GM18526 (cell line): ENCODE measurements around the gene RSRC2.

ENCODE experiments used
- POLR2A ChIP-seq: IDR thresholded peaks from 3 replicates; pipeline ENCODE4 v1.6.1; 2011; ENCODE audit not compliant: insufficient read length; ENCODE audit errors: extremely low read depth

The RSRC2 gene, protein sequence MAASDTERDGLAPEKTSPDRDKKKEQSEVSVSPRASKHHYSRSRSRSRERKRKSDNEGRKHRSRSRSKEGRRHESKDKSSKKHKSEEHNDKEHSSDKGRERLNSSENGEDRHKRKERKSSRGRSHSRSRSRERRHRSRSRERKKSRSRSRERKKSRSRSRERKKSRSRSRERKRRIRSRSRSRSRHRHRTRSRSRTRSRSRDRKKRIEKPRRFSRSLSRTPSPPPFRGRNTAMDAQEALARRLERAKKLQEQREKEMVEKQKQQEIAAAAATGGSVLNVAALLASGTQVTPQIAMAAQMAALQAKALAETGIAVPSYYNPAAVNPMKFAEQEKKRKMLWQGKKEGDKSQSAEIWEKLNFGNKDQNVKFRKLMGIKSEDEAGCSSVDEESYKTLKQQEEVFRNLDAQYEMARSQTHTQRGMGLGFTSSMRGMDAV

DNA sequence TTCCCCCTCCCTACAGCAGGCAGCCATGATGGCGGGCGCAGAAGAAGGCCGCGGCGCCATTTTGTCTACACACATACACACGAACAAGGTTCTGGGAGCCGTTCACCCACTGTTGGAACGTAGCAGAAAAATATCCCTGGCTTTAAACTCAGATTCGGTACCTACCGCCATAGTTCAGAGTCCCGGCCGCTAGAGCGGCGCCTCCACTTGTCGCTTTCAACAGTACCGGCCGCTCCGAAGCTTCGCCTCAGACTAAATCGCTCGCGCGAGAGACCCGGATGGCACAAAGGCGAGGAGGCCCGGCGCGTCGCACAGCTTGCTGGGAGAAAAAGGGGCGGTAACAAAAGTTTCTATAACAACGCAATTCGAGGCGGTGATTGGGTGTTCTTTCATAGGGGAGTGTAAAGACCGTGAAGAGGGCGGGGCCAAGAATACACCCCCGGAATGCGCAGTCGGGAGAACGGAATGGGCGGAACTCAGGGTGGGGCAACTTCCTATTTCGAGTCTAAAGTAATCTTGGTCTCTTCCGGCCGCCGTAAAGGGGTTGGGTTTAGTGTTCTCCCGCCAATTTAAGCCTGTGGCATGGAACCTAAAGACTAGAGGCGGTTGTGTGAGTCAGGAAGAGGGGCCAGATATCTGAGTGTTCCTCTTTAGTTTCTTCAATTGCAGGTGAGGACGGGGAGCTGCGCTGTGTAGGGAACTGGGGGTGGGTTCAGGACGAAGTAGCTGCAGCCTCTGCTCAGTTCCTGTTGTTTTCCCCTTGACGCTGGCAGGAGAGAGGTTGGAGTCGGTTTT, at the start of gene RSRC2, which contains the start of gene KNTC1:
Gene RSRC2, minus strand, starts transcription at position 254 of the 795 bp plus-strand sequence. Its CDS starts 83 bp downstream, at position 171.
Gene KNTC1, plus strand, starts transcription at position 567 of the 795 bp plus-strand sequence. CDS start 2,815 bp downstream, outside the sequence.
- peak; percentile 97 for TF ChIP-seq POLR2A

DNA sequence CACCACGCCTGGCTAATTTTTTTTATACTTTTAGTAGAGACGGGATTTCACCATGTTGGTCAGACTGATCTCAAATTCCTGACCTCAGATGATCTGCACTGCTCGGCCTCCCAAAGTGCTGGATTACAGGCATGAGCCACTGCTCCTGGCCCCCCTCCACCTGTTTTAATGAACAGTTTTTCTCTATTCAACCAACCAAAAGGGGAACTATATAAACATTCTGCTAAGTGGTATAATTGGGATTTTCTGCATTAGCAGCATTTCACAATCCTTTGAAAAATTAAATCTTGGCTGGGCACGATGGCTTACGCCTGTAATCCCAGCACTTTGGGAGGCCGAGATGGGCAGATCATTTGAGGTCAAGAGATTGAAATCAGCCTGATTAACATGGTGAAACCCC, 45.1 kb upstream of the RSRC2 start:
- TF ChIP-seq POLR2A: no peak

DNA sequence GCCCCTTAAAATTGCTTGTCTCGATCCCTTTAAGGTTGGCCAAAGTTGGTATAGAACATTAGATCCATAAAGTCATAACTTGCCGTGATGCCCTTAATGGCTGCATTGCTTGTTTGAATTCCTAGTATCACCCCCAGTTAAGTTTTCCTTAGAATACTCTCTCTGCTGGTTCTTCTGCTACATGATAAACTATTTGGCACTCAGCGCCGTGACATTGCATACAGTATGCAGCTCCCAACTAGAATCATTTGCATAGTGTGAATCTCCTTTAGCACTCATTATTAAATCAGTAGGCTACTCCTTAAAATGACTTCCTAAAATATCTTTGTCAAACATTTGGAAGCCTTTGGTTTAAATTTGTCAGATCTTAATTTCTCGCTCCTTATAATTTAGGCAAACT, 42.6 kb upstream of the RSRC2 start:
- TF ChIP-seq POLR2A: no peak

DNA sequence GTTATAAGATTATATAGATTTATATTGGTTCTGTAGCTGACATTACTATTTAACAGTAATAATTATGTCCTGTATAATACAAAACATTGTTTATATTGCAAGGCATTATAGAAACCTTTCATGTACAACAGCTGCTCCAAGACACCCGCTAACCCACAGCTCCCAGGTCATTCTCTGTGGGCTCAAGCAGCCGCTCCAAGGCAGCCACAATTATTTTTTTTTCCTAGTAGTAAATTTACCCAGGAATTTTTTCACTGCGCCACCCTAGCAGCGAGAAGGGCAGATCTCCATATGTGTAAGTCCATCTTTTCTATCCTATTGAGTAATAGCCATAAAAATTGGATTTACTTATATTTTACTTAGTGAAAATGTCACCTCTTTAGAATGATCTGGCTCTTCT, 36.6 kb upstream of the RSRC2 start:
- no peak for TF ChIP-seq POLR2A

DNA sequence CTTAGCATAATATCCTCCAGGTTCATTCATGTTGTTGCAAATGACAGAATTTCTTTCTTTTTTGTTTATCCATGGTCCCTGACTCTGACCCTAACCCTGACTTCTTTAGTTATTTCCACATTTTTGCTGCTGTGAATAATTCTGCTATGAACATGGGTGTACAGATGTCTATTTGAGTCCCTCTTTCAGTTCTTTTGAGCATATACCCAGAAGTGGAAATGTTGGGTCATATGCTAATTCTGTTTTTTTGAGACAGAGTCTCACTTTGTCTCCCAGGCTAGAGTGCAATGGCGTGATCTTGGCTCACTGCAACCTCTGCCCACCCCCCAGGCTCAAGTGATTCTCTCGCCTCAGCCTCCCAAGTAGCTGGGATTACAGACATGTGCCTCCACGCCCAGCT, 33.4 kb upstream of the RSRC2 start:
- no peak for TF ChIP-seq POLR2A

DNA sequence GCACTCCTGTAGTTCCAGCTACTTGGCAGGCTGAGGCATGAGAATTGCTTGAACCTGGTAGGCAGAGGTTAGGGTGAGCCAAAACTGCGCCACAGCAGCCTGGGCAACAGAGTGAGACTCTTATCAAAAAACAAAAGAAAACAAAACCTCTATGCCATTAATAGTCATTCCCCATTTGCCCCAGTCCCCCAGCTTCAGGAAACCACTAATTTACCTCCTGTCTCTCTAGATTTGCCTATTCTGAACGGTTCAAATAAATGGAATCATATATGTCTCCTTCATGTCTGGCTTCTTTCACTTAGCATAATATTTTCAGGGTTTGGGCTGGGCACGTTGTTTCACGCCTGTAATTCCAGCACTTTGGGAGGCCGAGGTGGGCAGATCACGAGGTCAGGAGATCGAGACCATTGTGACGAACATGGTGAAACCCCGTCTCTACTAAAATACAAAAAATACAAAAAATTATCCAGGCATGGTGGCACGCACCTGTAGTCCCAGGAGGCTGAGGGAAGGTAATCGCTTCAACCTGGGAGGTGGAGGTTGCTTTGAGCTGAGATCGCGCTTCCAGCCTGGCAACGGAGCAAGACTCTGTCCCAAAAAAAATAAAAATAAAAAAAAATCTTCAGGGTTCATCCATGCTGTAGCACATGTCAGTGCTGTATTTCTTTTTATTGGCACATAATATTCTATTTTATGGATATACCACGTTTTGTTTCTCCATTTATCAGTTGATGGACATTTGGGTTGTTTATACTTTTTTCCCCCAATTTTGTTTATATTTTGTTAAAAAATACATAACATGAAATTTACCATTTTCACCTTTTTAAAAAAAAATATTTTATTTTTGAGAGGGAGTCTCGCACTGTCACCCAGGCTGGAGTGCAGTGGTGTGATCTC, 32.3 kb upstream of the RSRC2 start:
- TF ChIP-seq POLR2A: no peak

DNA sequence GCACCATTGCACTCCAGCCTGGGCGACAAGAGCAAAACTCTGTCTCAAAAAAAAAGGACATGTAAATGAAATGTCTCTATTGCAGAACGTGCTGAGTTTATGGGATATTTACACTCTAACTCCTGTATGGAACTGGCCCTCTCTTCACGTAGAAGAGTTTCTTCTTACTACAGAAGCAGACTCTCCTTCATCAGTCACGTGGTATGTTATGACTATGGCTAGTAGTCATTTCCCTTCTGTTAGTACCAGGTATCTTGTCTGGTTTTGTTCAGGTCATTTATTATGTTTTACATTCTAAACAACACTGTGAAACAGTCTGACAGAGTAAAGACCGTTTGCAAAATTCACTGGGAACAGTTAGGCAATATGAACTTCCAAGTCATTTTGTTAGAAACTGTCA, 20.6 kb upstream of the RSRC2 start:
- no peak for TF ChIP-seq POLR2A

DNA sequence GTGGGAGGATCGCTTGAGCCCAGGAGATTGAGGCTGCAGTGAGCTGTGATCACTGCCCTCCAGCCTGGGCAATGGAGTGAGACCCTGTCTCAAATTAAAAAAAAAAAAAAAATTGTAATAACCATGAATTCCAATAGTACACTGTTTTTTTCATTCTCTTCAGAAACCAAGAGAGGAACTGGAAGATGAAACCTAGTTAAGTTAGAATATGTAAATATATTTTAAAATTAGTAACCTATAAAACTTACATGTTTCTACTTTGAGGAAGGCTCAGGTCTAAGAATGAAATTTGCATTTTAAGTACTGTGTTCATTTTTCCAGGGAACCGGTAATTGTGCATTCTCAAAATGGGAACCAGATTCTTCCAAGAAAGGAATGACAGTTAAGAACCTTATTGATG, 19.1 kb upstream of the RSRC2 start:
- TF ChIP-seq POLR2A: no peak

DNA sequence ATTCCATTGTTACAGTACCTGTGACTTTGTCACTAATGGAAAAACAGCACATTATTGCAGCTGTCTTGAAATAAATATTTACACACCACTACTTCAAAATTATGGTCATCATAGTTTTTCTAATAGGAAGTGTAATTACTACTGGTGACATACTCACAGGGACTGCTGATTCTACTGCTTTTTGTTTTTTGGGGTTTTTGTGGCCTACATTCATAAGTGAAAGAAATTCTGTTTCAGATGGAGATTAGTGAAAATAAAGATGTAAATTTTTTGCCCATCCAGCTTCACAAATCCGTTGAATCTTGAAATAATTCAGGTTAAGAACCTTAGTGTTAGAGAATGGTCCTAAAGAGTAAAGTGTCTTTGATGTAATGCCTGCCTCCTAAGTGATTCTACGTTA, 17.8 kb upstream of the RSRC2 start:
- TF ChIP-seq POLR2A: no peak

DNA sequence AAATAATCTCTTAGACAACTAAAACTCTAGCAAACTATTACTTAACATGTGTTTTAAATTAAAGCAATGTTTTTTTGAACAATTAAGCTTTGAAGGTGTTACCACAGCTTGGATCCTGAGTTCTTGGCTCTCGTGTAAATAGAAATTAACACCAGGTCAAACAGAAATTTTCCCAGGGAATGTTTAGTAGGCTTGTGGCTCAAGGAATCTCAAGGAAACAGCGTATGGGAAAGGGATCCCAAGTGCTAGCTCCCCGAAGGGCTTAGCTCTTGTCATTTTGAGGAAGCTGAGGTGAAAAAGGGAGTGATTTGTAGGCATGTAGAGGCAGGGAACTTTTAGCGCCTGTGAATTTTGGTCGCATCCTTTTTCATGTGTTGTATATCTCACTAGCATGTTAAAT, 11.8 kb upstream of the RSRC2 start:
- no peak for TF ChIP-seq POLR2A

DNA sequence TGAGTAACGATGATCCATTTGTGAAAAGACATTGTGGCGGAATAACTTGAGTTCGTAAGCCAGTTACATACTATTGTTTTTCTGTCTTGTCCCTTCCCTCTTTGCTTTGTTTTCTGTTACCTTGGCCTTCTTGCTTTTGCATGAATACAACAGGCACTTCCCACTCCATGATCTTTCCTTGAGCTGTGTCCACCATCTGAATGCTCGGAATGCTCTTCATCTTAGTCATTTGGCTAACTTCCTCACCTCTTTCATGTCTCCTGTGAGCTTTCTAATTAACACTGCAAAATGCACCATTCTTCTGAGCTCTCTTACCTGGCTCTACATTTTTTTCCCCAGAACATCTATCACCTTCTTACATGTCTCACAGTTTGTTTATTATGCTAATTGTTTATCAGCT, 10.3 kb upstream of the RSRC2 start:
- TF ChIP-seq POLR2A: no peak

DNA sequence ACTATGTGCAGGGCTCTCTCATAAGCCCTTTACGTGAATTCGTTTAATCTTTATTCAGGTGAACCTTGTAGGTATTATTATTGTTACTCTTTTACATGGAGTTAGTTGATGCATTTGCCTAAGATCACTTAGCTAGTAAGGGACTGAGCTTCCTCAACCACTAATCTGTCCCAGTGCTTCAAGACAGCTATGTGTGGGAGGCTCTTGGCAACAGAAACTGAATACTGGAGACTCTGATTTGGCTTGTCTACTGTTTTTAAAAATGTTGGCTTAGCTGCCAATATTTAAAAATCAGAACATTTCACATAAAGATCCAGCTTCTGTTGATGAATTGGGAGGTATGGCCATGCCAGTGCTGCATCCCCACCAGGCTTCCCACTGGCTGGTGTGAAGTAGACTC, 7.1 kb upstream of the RSRC2 start:
- no peak for TF ChIP-seq POLR2A

DNA sequence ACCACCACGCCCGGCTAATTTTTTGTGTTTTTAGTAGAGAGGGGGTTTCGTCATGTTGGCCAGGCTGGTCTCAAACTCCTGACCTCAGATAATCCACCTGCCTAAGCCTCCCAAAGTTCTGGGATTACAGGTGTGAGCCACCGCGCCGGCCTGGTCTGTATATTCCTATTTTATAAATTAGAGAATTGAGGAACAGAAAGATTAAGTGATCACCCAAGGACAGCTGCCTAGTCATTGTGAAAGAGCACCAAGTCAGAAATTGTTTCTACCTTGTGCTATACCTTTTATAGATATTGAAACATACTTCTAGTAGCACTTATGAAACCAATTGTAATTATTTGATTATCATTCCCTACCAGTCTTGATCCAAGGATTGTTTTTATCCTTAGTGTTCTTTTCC, 2.3 kb upstream of the RSRC2 start:
- TF ChIP-seq POLR2A: no peak

DNA sequence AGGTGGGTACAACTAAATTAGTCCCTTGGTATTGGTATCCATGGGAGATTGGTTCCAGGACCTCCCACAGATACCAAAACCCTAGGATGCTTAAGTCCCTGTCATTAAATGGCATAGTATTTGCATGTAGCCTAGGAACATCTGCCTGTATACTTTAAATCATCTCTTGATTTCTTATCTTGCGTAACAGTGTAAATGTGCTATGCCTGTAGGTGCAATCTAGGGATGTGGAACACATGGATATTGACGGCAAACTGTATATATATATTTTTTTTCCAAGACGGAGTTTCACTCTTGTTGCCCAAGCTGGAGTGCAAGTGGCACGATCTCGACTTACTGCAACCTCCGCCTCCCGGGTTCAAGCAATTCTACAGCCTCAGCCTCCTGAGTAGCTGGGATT, 1.8 kb upstream of the RSRC2 start:
- no peak for TF ChIP-seq POLR2A

DNA sequence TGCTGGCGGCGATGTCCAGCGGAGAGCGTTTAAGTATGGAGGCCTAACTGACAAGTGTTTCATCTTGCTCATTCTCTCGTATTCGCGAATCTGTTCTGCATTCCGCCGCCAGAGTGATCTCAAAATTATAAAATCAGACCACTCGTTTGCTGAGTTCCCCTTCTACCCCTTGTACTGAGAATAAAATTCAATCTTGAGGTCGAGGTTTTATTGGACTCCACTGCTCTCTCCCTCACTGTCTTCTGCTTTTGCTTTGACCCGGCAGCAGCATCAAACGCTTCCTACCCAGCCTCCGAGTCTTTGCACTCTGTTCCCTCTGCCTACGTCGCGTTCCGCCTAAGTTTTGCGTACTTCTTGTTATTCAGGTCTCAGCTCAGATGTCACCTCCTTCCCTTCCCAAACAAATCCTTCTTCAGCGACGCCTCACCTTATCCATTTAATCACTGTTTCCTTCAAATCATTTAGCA, 775 bp upstream of the RSRC2 start:
- no peak for TF ChIP-seq POLR2A
